RWPE1 (cell line): ENCODE data around the gene CDCA4.

ENCODE experiments used
- CTCF ChIA-PET: fragments of 350-600 bp; sonication (Branson Sonifier 250); formaldehyde crosslinking; extraction: SDS; loops from one replicate; lab custom pipeline; 2021; lab: Yijun Ruan, JAX
- POLR2A ChIA-PET: fragments of 400-600 bp; formaldehyde crosslinking; extraction: SDS; loops from one replicate; lab custom pipeline; 2020; ENCODE audit warnings: antibody characterized with exemption; ENCODE audit not compliant: low non-redundant PET; lab: Yijun Ruan, JAX
- DNase-seq: peaks from one replicate; pipeline ENCODE4 v3.0.0; 2012; ENCODE audit warnings: low spot score
- H3K27ac ChIP-seq: fragments of 450-650 bp; 2 replicates; pipeline ENCODE4 v1.5.1; 2017
- CTCF ChIP-seq: fragments of 450-650 bp; conservative IDR thresholded peaks from 2 replicates; pipeline ENCODE4 v1.5.1; 2017; ENCODE audit warnings: low read depth, mild to moderate bottlenecking

CDCA4 gene

GRCh38 chr14:104975481-104976197 lies 45.2 kb downstream of the CDCA4 start:
- no peak for TF ChIP-seq CTCF
- no peak for DNase-seq
- ChIA-PET POLR2A (interaction anchor here (0.9 kb wide), 1 partner anchor 45 kb away, joined by 5 read pairs; the partner anchor contains the start of gene CDCA4), CTCF (interaction anchor here (0.6 to 5.8 kb wide), 14 partner anchors 9 to 190 kb away, joined by 3 to 42 read pairs (median 4); partner anchors contain the start of gene CLBA1)
- peak overlapping the region; percentile 100 for H3K27ac ChIP-seq

GRCh38 chr14:104974665-104975390 lies 46.1 kb downstream of the CDCA4 start:
- ChIA-PET CTCF (interaction anchor here (0.5 to 5.8 kb wide), 10 partner anchors 32 to 190 kb away, joined by 3 to 42 read pairs (median 4); no protein-coding TSS in a partner anchor), POLR2A (interaction anchor here (0.9 to 1.4 kb wide), 2 partner anchors 11 to 46 kb away, joined by 4 to 5 read pairs; partner anchors contain the start of genes CDCA4 and CLBA1)
- no peak for TF ChIP-seq CTCF
- no peak for DNase-seq
- peak overlapping the region; percentile 100 for H3K27ac ChIP-seq

GRCh38 chr14:104974146-104974541 lies 46.7 kb downstream of the CDCA4 start:
- H3K27ac ChIP-seq, result peak overlapping the region; percentile 100
- TF ChIP-seq CTCF, result no peak
- no peak for DNase-seq
- ChIA-PET POLR2A (interaction anchor here (1.1 to 1.4 kb wide), 2 partner anchors 12 to 47 kb away, joined by 4 read pairs; partner anchors contain the start of genes CDCA4 and CLBA1), CTCF (interaction anchor here (0.5 to 5.8 kb wide), 4 partner anchors 44 to 112 kb away, joined by 3 to 42 read pairs (median 5); no protein-coding TSS in a partner anchor)

GRCh38 chr14:104973385-104974145 lies 47.3 kb downstream of the CDCA4 start:
- TF ChIP-seq CTCF, result no peak
- peak; percentile 23 for DNase-seq
- H3K27ac ChIP-seq, result peak overlapping the region; percentile 100
- ChIA-PET POLR2A (interaction anchor here (1.1 to 1.4 kb wide), 2 partner anchors 12 to 47 kb away, joined by 4 read pairs; partner anchors contain the start of genes CDCA4 and CLBA1), CTCF (interaction anchor here (0.5 to 5.8 kb wide), 3 partner anchors 11 to 79 kb away, joined by 4 to 42 read pairs (median 6); no protein-coding TSS in a partner anchor)

- POLR2A ChIA-PET, result interaction anchor here (1.0 to 1.4 kb wide), 3 partner anchors 13 to 48 kb away, joined by 4 read pairs; partner anchors contain the start of genes CDCA4 and CLBA1
- H3K27ac ChIP-seq, result peak overlapping the region; percentile 100
- TF ChIP-seq CTCF, result no peak
- CTCF ChIA-PET, result interaction anchor here (0.5 to 5.8 kb wide), 5 partner anchors 11 to 118 kb away, joined by 3 to 42 read pairs (median 4); no protein-coding TSS in a partner anchor
- peak; percentile 89 for DNase-seq
Observed at GRCh38 chr14:104973135-104973384, 47.8 kb downstream of the CDCA4 start.
